Ascending aorta (tissue), 2 donors: Measurements from ENCODE around the gene CATSPERB. TPM values are rescaled to one million over a fixed set of nuclear protein-coding genes. Genes with fewer than 3 reads are reported as not detected.
"Not testable (repeated sequence)": the region's sequence is repeated elsewhere in the genome, so short reads cannot be mapped to it uniquely, and the experiment has no call there.

Experiments used
- DNase-seq, 2 donors: peaks; one replicate each; pipeline ENCODE4 v3.0.0-alpha.2; 2019; ENCODE audit warnings: low spot score in 2 of 2
- H3K27ac ChIP-seq, 2 donors: fragments of 200-600 bp; sonication (generic); one replicate each; pipeline ENCODE4 v1.5.1; 2016 to 2017; ENCODE audit warnings: mild to moderate bottlenecking in 1 of 2
- H3K27me3 ChIP-seq: fragments of 200-600 bp; sonication (generic); one replicate; pipeline ENCODE4 v1.5.1; 2017
- H3K36me3 ChIP-seq, 2 donors: fragments of 200-600 bp; sonication (generic); one replicate each; pipeline ENCODE4 v1.5.1; 2016
- H3K4me1 ChIP-seq, 2 donors: fragments of 200-600 bp; sonication (generic); one replicate each; pipeline ENCODE4 v1.5.1; 2016 to 2017; ENCODE audit warnings: mild to moderate bottlenecking in 1 of 2
- H3K4me3 ChIP-seq, 2 donors: fragments of 200-600 bp; sonication (generic); one replicate each; pipeline ENCODE4 v1.5.1; 2016 to 2017; ENCODE audit warnings: mild to moderate bottlenecking in 1 of 2
- H3K9me3 ChIP-seq, 2 donors: fragments of 200-600 bp; sonication (generic); one replicate each; pipeline ENCODE4 v1.5.1; 2016
- intact Hi-C: fragments of 100-400 bp; cut with DNase I; formaldehyde crosslinking; loops from one replicate; pipeline ENCODE4 v1.15.1; 2023
- total RNA-seq: library from RNA; depleted of rRNA; stranded (reverse); fragments of >200 nt; gene quantifications from one replicate; pipeline ENCODE4 v1.1.0, GENCODE V29; 2016
- TF ChIP-seq, protein P1 (sequence below), 3 experiments: fragments of 200-600 bp in 2 of 3; fragments of 450-650 bp in 1 of 3; sonication (generic) in 2 of 3; IDR thresholded peaks; one replicate each; pipeline ENCODE4 v1.5.1; 2016 to 2019; ENCODE audit warnings: antibody characterized with exemption in 3 of 3, mild to moderate bottlenecking in 1 of 3, moderate library complexity in 1 of 3

The CATSPERB gene
- total RNA-seq, 1 donor from 2014 or later: 4.3 TPM

DNA sequence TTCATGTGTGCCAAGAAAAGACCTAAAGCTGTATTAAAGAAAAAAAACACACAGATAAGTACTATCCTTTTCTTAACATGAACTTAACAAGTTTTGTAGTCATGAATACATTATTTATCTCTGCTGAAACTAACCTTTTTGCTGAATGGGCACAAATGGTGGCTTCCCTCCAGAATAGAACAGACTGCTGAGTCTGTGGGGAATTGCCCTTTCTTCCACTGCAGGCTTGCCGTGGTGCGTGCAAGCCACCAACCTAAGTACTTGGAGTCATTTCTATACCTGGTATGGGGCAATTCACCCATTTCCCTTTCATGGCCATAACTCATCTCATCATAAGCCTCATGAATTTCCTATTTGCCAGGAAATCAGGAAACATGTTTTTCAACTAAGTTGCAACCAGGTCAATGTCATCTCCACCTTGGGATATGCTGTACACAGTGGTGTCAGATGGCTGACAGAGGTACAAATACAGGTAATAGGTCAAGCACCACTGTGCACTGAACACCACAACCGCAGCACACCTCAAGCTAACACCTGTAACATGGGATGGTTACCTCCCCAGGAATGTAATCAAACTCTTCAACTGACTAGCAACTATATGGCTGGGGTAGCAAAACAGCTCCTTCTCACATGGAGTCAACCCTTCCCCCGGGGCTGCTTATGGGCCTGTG lies 49.9 kb downstream of the CATSPERB start:
- H3K27me3 ChIP-seq: no peaks in the 10 kb centered on the region
- intact Hi-C loops: no loop called here
- no peaks in the 10 kb centered on the region for H3K4me1 ChIP-seq
- no peak overlapping the region for H3K27ac ChIP-seq
- TF ChIP-seq, protein P1, sequence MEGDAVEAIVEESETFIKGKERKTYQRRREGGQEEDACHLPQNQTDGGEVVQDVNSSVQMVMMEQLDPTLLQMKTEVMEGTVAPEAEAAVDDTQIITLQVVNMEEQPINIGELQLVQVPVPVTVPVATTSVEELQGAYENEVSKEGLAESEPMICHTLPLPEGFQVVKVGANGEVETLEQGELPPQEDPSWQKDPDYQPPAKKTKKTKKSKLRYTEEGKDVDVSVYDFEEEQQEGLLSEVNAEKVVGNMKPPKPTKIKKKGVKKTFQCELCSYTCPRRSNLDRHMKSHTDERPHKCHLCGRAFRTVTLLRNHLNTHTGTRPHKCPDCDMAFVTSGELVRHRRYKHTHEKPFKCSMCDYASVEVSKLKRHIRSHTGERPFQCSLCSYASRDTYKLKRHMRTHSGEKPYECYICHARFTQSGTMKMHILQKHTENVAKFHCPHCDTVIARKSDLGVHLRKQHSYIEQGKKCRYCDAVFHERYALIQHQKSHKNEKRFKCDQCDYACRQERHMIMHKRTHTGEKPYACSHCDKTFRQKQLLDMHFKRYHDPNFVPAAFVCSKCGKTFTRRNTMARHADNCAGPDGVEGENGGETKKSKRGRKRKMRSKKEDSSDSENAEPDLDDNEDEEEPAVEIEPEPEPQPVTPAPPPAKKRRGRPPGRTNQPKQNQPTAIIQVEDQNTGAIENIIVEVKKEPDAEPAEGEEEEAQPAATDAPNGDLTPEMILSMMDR (IDR thresholded peaks at IDR 0.05): no peak
- no peak overlapping the region for H3K4me3 ChIP-seq
- H3K9me3 ChIP-seq: no peaks in the 10 kb centered on the region
- DNase-seq: no peak
- no peaks in the 10 kb centered on the region for H3K36me3 ChIP-seq

- DNase-seq: no peak
- intact Hi-C loops: no loop called here
- Histone ChIP-seq H3K36me3 (no peaks in the 10 kb centered on the region), H3K4me3 (no peak overlapping the region), H3K27ac (no peak overlapping the region), H3K27me3 (no peaks in the 10 kb centered on the region), H3K4me1 (no peaks in the 10 kb centered on the region), H3K9me3 (no peaks in the 10 kb centered on the region)
- TF ChIP-seq, protein P1 (IDR thresholded peaks at IDR 0.05): no peak
Observed at GRCh38 chr14:91681118-91681517, 50.8 kb downstream of the CATSPERB start.

- Histone ChIP-seq H3K4me1 (no peaks in the 10 kb centered on the region), H3K27ac (no peak overlapping the region), H3K27me3 (no peaks in the 10 kb centered on the region), H3K4me3 (no peak overlapping the region), H3K9me3 (no peaks in the 10 kb centered on the region), H3K36me3 (no peaks in the 10 kb centered on the region)
- TF ChIP-seq, protein P1 (IDR thresholded peaks at IDR 0.05): no peak
- intact Hi-C loops: no loop called here
- no peak for DNase-seq
Observed at GRCh38 chr14:91679273-91679672, 52.6 kb downstream of the CATSPERB start.

- H3K9me3 ChIP-seq, intact Hi-C loops, H3K36me3 ChIP-seq, H3K27me3 ChIP-seq, H3K27ac ChIP-seq, H3K4me3 ChIP-seq, DNase-seq, H3K4me1 ChIP-seq: not testable (repeated sequence)
Observed at GRCh38 chr14:91677687-91678086, 54.2 kb downstream of the CATSPERB start.

- TF ChIP-seq, protein P1 (IDR thresholded peaks at IDR 0.05): no peak
- intact Hi-C loops: no loop called here
Observed at GRCh38 chr14:91674911-91675310, 57.0 kb downstream of the CATSPERB start.

DNA sequence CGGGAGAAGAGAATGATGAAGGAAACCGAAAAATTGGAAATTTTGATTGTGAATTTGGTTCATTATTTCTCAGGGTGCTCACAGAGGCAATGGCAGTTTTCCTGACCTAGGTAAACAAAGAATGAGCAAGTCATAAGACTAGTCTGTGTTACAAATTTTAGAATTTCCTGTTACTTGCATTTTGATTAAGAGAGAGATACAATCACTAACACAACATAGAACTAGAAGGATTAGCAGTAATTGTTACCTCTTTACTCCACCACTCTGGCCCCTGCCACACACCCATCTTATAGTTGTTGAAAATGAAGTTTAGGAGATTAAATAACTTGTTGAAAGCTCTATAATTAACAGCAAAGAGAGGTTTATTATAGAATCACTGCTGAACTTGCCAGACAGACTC lies 62.0 kb downstream of the CATSPERB start:
- intact Hi-C loops: no loop called here
- Histone ChIP-seq H3K9me3 (no peaks in the 10 kb centered on the region), H3K4me1 (no peaks in the 10 kb centered on the region), H3K4me3 (no peak overlapping the region), H3K27me3 (no peaks in the 10 kb centered on the region), H3K27ac (no peak overlapping the region), H3K36me3 (peaks cover 0 to 22% of the 10 kb centered on the region in 2 donors)
- TF ChIP-seq, protein P1 (IDR thresholded peaks at IDR 0.05): no peak
- no peak for DNase-seq

More at GRCh38 chr14:91674911-91675310, 57.0 kb downstream of the CATSPERB start:
- no peaks in the 10 kb centered on the region for H3K27me3 ChIP-seq
- no peaks in the 10 kb centered on the region for H3K9me3 ChIP-seq
- no peaks in the 10 kb centered on the region for H3K4me1 ChIP-seq
- no peak overlapping the region for H3K4me3 ChIP-seq
- DNase-seq: no peak
- peaks cover 0 to 3% of the 10 kb centered on the region in 2 donors for H3K36me3 ChIP-seq
- H3K27ac ChIP-seq: no peak overlapping the region

DNA sequence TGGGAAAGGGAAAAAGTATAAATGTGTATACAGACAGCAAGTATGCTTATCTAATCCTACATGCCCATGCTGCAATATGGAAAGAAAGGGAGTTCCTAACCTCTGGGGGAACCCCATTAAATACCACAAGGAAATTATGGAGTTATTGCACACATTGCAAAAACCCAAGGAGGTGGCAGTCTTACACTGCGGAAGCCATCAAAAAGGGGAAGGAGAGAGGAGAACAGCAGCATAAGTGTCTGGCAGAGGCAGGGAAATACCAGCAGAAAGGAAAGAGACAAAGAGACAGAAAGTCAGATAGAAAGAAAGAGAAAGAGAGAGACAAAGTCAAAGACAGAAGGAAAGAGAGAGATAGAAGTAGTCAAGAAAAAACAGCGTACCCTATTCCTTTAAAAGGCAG lies 64.8 kb downstream of the CATSPERB start:
- H3K4me1 ChIP-seq, intact Hi-C loops, H3K9me3 ChIP-seq, DNase-seq, H3K4me3 ChIP-seq, H3K27ac ChIP-seq, H3K27me3 ChIP-seq: not testable (repeated sequence)
- H3K36me3 ChIP-seq: peaks cover 0 to 22% of the 10 kb centered on the region in 2 donors
